Astrocyte of the cerebellum (primary cell): ENCODE measurements around the gene TENM3.

Experiments used
- DNase-seq: peaks from one replicate; pipeline ENCODE4 v3.0.0-alpha.2; 2011; ENCODE audit warnings: low read depth
- H3K4me3 ChIP-seq: 2 replicates; pipeline ENCODE4 v1.5.1; 2011; ENCODE audit warnings: mild to moderate bottlenecking, low read depth, low read length, moderate library complexity
- CTCF ChIP-seq: IDR thresholded peaks from 2 replicates; pipeline ENCODE4 v1.5.1; 2012; ENCODE audit warnings: low read length, low read depth, moderate library complexity, mild to moderate bottlenecking; ENCODE audit errors: missing control alignments
- in situ Hi-C: cut with HindIII; loops from 2 replicates; pipeline ENCODE4 v1.10.0; 2017; ENCODE audit warnings: low sequenced_read_pairs

Gene TENM3

GRCh38 chr4:182216005-182216404 lies 27.2 kb upstream of the TENM3 start:
- DNase-seq, result no peak
- in situ Hi-C loops, result no loop called here
- no peak overlapping the region for H3K4me3 ChIP-seq
- TF ChIP-seq CTCF, result no peak

GRCh38 chr4:182219411-182220056 lies 23.7 kb upstream of the TENM3 start:
- in situ Hi-C loops, result no loop called here
- DNase-seq, result no peak
- TF ChIP-seq CTCF, result no peak
- no peak overlapping the region for H3K4me3 ChIP-seq

- in situ Hi-C loops, result no loop called here
- H3K4me3 ChIP-seq, result no peak overlapping the region
- DNase-seq, result no peak
These were observed 21.2 kb upstream of the TENM3 start for GRCh38 chr4:182221987-182222386.

GRCh38 chr4:182222766-182223165 lies 20.4 kb upstream of the TENM3 start:
- in situ Hi-C loops, result no loop called here
- no peak for TF ChIP-seq CTCF
- H3K4me3 ChIP-seq, result no peak overlapping the region
- no peak for DNase-seq

More at GRCh38 chr4:182221987-182222386, 21.2 kb upstream of the TENM3 start:
- TF ChIP-seq CTCF, result no peak

- no peak for TF ChIP-seq CTCF
- DNase-seq, result no peak
- H3K4me3 ChIP-seq, result no peak overlapping the region
- in situ Hi-C loops, result no loop called here
These were observed 19.5 kb upstream of the TENM3 start for GRCh38 chr4:182223708-182224107.

GRCh38 chr4:182224192-182224850 lies 18.9 kb upstream of the TENM3 start:
- in situ Hi-C loops, result no loop called here
- no peak for DNase-seq
- H3K4me3 ChIP-seq, result no peak overlapping the region
- no peak for TF ChIP-seq CTCF
